SK-N-MC (cell line): ENCODE measurements around the gene EIF4A2.

Source experiments
- EZH2 ChIP-seq: fragments of 200-600 bp; sonication (generic); IDR thresholded peaks from one replicate; pipeline ENCODE4 v1.6.1; 2017; ENCODE audit warnings: antibody characterized with exemption
- FOXP2 ChIP-seq: optimal IDR thresholded peaks from 2 replicates; pipeline ENCODE3; 2011; ENCODE audit warnings: mild to moderate bottlenecking, moderate library complexity; ENCODE audit not compliant: insufficient read depth; ENCODE audit errors: extremely low read length, control extremely low read depth
- POLR2AphosphoS5 ChIP-seq: IDR thresholded peaks from 2 replicates; pipeline ENCODE4 v1.6.1; 2012; ENCODE audit warnings: mild to moderate bottlenecking, low read depth, low read length, borderline replicate concordance

GRCh38 chr3:186825872-186826409, 42.6 kb downstream of the EIF4A2 start:
- TF ChIP-seq EZH2 (no peak), POLR2AphosphoS5 (no peak), FOXP2 (no peak)
